MCF 10A (cell line): ENCODE results near the gene ADAMTS5. TPM values are rescaled to one million over a fixed set of nuclear protein-coding genes. Genes with fewer than 3 reads are reported as not detected.

Source experiments
- Bru-seq: library from RNA; stranded (reverse); fragments of 400-500 nt; gene quantifications from one replicate; lab custom pipeline; 2021; lab: Mats Ljungman, UMichigan
- BruChase-seq, 2 experiments: library from RNA; stranded (reverse); fragments of 400-500 nt; gene quantifications; one replicate each; lab custom pipeline; 2021; lab: Mats Ljungman, UMichigan
- BruUV-seq: library from RNA; stranded (reverse); fragments of 400-500 nt; replicated peaks from 2 replicates; lab custom pipeline; 2021; lab: Mats Ljungman, UMichigan
- CTCF ChIA-PET: fragments of 300-600 bp; sonication (Branson Sonifier 250); formaldehyde crosslinking; extraction: SDS; loops from one replicate; lab custom pipeline; 2021; ENCODE audit warnings: antibody characterized with exemption, inconsistent platforms; lab: Yijun Ruan, JAX
- POLR2A ChIA-PET: fragments of 300-600, 350-650 bp; sonication (Branson Sonifier 250); formaldehyde crosslinking; extraction: SDS; loops from one replicate; lab custom pipeline; 2020; ENCODE audit warnings: antibody characterized with exemption, inconsistent platforms; lab: Yijun Ruan, JAX
- DNase-seq: peaks from one replicate; pipeline ENCODE4 v3.0.0-alpha.2; 2018; ENCODE audit not compliant: unreplicated experiment
- H3K27ac Mint-ChIP-seq: one replicate; pipeline ENCODE4 v1.8.0; 2022; ENCODE audit warnings: mild to moderate bottlenecking, low read depth, mixed read lengths; ENCODE audit not compliant: unreplicated experiment
- H3K27me3 Mint-ChIP-seq: one replicate; pipeline ENCODE4 v1.8.0; 2022; ENCODE audit warnings: mixed read lengths; ENCODE audit not compliant: insufficient read depth, unreplicated experiment
- H3K36me3 Mint-ChIP-seq: one replicate; pipeline ENCODE4 v1.8.0; 2022; ENCODE audit warnings: mild to moderate bottlenecking, moderate library complexity, mixed read lengths; ENCODE audit not compliant: insufficient read depth, unreplicated experiment
- H3K4me1 Mint-ChIP-seq: one replicate; pipeline ENCODE4 v1.8.0; 2022; ENCODE audit warnings: mixed read lengths; ENCODE audit not compliant: insufficient read depth, unreplicated experiment
- H3K4me3 Mint-ChIP-seq: one replicate; pipeline ENCODE4 v1.8.0; 2022; ENCODE audit warnings: mild to moderate bottlenecking, moderate library complexity, mixed read lengths; ENCODE audit not compliant: unreplicated experiment
- H3K9me3 Mint-ChIP-seq: one replicate; pipeline ENCODE4 v1.8.0; 2022; ENCODE audit warnings: mixed read lengths; ENCODE audit not compliant: unreplicated experiment
- CTCF ChIP-seq: fragments of 200-600 bp; IDR thresholded peaks from one replicate; pipeline ENCODE4 v1.8.0; 2022; ENCODE audit warnings: antibody characterized with exemption, mild to moderate bottlenecking; ENCODE audit not compliant: unreplicated experiment
- intact Hi-C: fragments of 100-400 bp; cut with micrococcal nuclease; formaldehyde crosslinking; loops from 2 replicates; pipeline ENCODE4 v1.14.1; 2022
- long read RNA-seq: library from polyadenylated mRNA; stranded (forward); transcript quantifications from one replicate; pipeline ENCODE4 v2.0.0, GENCODE V29; 2022
- total RNA-seq: library from RNA; stranded (reverse); gene quantifications from 2 replicates; pipeline ENCODE4 v1.2.3, GENCODE V29; 2022

Gene ADAMTS5
- total RNA-seq (0.10 TPM in 1 of 2 replicates, not detected in the other), Bru-seq, nascent RNA (percentile 11 among the genes with signal in this experiment), BruChase-seq, experiment 1, labeled RNA remaining after a 6-hour chase (percentile 11 among the genes with signal in this experiment), BruChase-seq, experiment 2, labeled RNA remaining after a 2-hour chase (percentile 14 among the genes with signal in this experiment)
- long read RNA-seq: 0 reads

DNA sequence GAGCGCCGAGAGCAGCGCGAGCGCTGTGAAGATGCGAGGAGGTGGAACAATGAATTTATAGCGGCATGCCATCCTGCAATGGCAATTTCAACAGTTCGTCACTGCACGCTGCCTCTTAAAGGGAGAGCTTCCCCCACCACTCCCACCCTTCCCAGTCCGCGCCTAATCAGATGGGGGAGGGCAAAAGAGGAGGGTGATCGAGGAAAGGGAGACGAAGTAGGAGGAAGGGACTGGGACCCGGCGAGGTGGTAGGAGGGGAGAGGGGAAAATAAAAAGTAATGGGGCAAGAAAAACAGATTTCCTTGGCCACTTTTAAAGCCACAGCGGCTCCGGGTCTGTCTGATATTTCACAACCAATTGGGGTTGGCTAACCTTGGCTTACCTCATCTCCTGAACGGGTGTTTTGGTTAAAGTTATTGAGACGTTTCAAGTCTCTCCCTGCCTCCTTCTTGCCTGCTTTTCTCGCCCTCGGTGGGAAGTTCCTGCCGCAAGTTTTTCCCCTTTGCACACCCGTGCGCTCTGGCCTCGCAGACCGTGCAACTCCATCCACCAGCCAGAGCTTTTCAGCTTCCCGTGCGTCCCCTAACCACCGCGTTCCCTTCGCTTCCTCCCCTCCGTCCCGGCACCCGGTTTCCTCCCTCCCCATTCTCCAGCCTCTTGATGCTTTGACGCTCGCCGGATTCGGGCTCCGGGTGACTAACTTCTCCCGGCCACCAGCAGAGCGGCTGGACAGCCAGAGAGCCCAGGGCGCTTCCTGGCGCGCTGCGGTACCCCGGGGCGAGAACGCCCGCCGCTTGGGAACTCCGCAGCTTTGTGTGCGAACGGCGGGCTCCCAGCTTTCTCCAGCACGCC, at the start of gene ADAMTS5:
TSS of gene ADAMTS5 (minus strand) at position 27 of the 852 bp plus-strand sequence. CDS start 697 bp downstream, outside the sequence.
- H3K4me1 Mint-ChIP-seq: peaks cover 10% of the 10 kb centered on the region
- peak within 1 kb of the TSS; percentile 92 for H3K4me3 Mint-ChIP-seq
- intact Hi-C loops: loop anchor here (10.0 kb wide), 1 partner anchor 738 kb away; no protein-coding TSS in a partner anchor
- H3K27me3 Mint-ChIP-seq: no peaks in the 10 kb centered on the region
- H3K27ac Mint-ChIP-seq: peak within 1 kb of the TSS; percentile 88
- H3K36me3 Mint-ChIP-seq: no peaks in the 10 kb centered on the region
- ChIA-PET POLR2A (interaction anchor here (0.6 kb wide), 2 partner anchors 84 to 681 kb away, joined by 3 read pairs; no protein-coding TSS in a partner anchor), CTCF (interaction anchor here (0.7 kb wide), 1 partner anchor 627 kb away, joined by 3 read pairs; no protein-coding TSS in a partner anchor)
- peak; percentile 68 for DNase-seq
- TF ChIP-seq CTCF: no peak
- no peaks in the 10 kb centered on the region for H3K9me3 Mint-ChIP-seq
- BruUV-seq: no TSS peak

DNA sequence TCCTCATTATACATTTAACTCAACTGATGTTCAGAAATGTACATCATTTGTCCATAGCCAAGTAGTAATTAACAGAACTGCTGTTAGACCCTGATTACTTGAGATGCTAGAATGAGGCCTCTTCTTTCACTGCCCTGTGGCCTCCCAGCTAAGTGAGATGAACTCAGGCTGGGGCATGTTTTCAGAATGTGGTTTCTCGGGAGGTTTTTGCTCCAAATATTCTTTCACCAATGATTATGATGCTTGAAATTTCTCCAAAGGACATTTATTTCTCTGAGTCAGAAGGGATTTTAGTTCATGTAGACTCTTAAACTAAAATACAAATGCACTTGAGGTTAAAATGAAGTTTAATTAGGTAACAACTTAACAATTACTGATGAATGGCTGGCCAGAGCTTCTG, 34.6 kb upstream of the ADAMTS5 start:
- H3K36me3 Mint-ChIP-seq: no peaks in the 10 kb centered on the region
- no peak for DNase-seq
- H3K27ac Mint-ChIP-seq: no peak overlapping the region
- H3K27me3 Mint-ChIP-seq: no peaks in the 10 kb centered on the region
- TF ChIP-seq CTCF: no peak
- intact Hi-C loops: no loop called here
- no peaks in the 10 kb centered on the region for H3K9me3 Mint-ChIP-seq
- no TSS peak for BruUV-seq
- CTCF ChIA-PET: no interaction called here
- no peaks in the 10 kb centered on the region for H3K4me1 Mint-ChIP-seq
- H3K4me3 Mint-ChIP-seq: no peak overlapping the region
- POLR2A ChIA-PET: no interaction called here

- Mint-ChIP-seq H3K4me1 (no peaks in the 10 kb centered on the region), H3K27ac (no peak overlapping the region), H3K36me3 (no peaks in the 10 kb centered on the region), H3K27me3 (no peaks in the 10 kb centered on the region), H3K4me3 (no peak overlapping the region), H3K9me3 (peaks cover 18% of the 10 kb centered on the region)
- POLR2A ChIA-PET: interaction anchor here (0.7 to 0.9 kb wide), 2 partner anchors 13 to 63 kb away, joined by 3 read pairs; no protein-coding TSS in a partner anchor
- CTCF ChIA-PET: no interaction called here
- no peak for DNase-seq
- intact Hi-C loops: no loop called here
- BruUV-seq: no TSS peak
- TF ChIP-seq CTCF: no peak
These were observed 16.7 kb upstream of the ADAMTS5 start for GRCh38 chr21:26983576-26983975.

DNA sequence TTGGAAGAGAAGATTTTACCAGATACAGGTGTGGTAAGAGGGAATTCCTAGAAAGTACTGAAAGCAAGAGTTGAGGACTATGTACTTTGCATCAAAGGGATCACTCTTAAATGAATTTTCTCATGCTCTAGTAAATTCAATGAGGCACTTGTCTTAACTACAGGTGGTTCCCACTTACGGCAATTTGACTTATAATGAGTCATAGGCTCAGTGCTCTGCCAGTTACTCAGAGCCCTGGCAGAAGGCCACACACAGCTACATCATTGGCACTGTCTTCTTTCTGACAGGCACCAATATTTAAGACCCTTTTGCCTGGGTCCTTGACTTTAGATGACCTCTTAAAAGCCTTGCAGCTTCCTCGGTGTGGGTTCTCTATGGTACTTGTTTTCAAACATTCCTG, 15.9 kb upstream of the ADAMTS5 start:
- BruUV-seq: no TSS peak
- no peak for TF ChIP-seq CTCF
- Mint-ChIP-seq H3K9me3 (peaks cover 12% of the 10 kb centered on the region), H3K27ac (no peak overlapping the region), H3K4me3 (no peak overlapping the region), H3K36me3 (no peaks in the 10 kb centered on the region), H3K4me1 (no peaks in the 10 kb centered on the region), H3K27me3 (no peaks in the 10 kb centered on the region)
- peak; percentile 85 for DNase-seq
- ChIA-PET CTCF (no interaction called here), POLR2A (interaction anchor here (0.8 to 0.9 kb wide), 2 partner anchors 13 to 64 kb away, joined by 3 read pairs; no protein-coding TSS in a partner anchor)
- intact Hi-C loops: no loop called here
